B cell (primary cell): ENCODE data around the gene LONP2.

Experiments used
- CTCF ChIP-seq: fragments of 200-600 bp; IDR thresholded peaks from one replicate; pipeline ENCODE4 v1.8.0; 2022; ENCODE audit warnings: antibody characterized with exemption, mild to moderate bottlenecking
- EZH2 ChIP-seq: IDR thresholded peaks from 2 replicates; pipeline ENCODE4 v1.6.1; 2012; ENCODE audit warnings: borderline replicate concordance, low read depth, mild to moderate bottlenecking, moderate library complexity, low read length; ENCODE audit not compliant: insufficient read depth, poor library complexity, severe bottlenecking

GRCh38 chr16:48274476-48274875 lies 30.4 kb downstream of the LONP2 start:
- no peak for TF ChIP-seq CTCF
- TF ChIP-seq EZH2: no peak
